ENCODE results near the gene TUBG1.
"Not testable (repeated sequence)": the region's sequence is repeated elsewhere in the genome, so short reads cannot be mapped to it uniquely, and the experiment has no call there.

TUBG1 gene

DNA sequence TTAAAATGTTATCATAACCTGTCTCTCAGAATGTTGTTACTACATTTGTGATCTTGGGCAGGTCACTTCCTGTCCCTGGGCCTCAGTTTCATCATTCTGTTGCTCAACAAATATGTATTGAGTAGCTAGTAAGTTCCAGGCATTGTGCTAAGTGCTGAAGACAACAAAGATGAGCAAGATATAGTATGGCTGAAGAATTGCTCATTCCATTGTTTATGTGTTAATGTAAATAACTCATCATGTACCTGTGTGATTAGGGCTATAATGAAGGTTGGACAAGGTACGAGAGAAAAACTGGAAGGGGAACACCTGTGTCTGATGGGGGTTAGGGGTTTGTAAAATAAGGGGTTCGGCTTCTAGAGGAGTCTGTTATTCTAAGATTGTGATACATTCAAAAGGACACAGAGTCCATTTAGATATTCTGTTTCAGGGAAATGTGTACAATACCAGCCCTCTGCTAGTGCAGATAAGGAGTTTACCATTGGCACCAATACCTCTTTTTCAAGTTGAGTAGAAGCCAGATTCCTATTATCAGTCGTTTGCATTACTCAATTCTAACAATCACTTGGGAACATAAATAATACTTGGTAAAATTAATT, 20.0 kb downstream of the TUBG1 start:
- no peak overlapping the region for H3K27ac Mint-ChIP-seq
- H3K4me1 Mint-ChIP-seq (ENCODE audit: low read depth), result no peaks in the 10 kb centered on the region
- no peaks in the 10 kb centered on the region for H3K27me3 Mint-ChIP-seq
- no peaks in the 10 kb centered on the region for H3K36me3 Mint-ChIP-seq
- H3K9me3 Mint-ChIP-seq (ENCODE audit: low read depth), result no peaks in the 10 kb centered on the region
- H3K4me3 Mint-ChIP-seq, result no peak overlapping the region

DNA sequence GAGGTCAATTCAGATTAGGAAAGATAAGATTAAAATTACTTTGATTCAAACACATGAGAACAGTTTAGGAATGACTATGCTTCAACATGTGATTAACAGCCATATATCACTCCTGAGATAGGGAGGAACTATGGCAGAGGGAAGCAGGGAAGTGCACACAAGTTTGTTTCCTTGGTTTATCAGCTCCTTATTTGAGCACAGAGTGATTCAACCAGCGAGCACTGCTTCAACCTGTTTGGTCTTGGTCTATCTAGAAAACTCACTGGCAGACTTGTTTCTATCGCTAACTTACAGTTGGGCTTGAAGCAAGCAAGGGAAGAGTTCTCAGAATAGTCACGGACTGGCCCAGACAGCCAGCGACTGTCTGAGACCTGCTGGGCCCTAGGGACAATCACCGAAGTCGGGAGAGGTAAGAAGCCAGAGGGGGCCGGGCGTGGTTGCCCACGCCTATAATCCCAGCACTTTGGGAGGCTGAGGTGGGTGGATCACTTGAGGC, 23.5 kb downstream of the TUBG1 start:
- Mint-ChIP-seq H3K36me3 (no peaks in the 10 kb centered on the region), H3K9me3 (ENCODE audit: low read depth) (no peaks in the 10 kb centered on the region), H3K27me3 (no peaks in the 10 kb centered on the region), H3K4me1 (ENCODE audit: low read depth) (no peaks in the 10 kb centered on the region), H3K27ac (no peak overlapping the region), H3K4me3 (no peak overlapping the region)

DNA sequence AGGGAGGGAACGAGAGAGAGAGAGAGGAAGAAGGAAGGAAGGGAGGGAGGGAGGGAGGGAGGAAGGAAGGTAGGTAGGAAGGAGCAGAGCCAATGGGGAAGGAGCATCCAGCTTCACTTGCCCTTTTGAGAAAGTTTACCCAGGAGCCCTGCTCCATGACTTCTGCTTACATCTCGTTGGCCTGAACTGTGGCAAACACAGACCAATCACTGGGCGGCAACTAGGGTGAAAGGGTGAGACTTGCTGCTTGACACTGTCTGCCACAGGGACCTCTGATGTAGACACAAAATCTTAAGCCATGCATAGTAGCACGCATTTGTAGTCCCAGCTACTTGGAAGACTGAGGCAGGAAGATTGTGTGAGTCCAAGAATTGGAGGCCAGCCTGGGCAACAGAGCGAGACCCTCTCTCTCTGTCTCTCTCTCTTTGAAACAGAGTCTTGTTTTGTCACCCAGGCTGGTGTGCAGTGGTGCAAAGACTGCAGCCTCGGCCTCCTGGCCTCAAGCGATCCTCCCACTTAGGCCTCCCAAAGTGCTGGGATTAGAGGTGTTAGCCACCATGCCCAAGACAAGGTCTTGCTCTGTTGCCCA, 30.1 kb downstream of the TUBG1 start:
- Mint-ChIP-seq H3K27me3 (no peaks in the 10 kb centered on the region), H3K9me3 (ENCODE audit: low read depth) (no peaks in the 10 kb centered on the region), H3K4me3 (no peak overlapping the region), H3K36me3 (no peaks in the 10 kb centered on the region), H3K27ac (no peak overlapping the region), H3K4me1 (ENCODE audit: low read depth) (no peaks in the 10 kb centered on the region)

DNA sequence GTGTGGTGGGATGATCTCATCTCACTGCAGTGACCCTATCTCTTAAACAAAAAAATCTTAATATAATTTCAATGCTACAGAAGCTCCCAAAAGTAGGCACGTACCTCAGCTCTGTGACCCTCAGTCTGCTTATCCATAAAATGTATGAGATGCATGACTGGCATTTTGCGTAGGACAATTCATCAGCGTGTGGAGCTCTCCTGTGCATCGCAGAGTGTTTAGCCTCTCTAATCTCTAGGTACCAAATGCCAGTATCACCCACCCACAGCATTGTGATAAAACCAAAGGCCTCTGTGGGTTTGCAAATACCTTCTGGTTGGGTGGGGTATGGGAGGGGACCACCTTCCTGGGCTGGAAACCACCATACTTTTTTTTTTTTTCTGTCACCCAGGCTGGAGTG, 30.6 kb downstream of the TUBG1 start:
- H3K36me3 Mint-ChIP-seq, result no peaks in the 10 kb centered on the region
- no peaks in the 10 kb centered on the region for H3K9me3 Mint-ChIP-seq (ENCODE audit: low read depth)
- no peak overlapping the region for H3K4me3 Mint-ChIP-seq
- no peaks in the 10 kb centered on the region for H3K4me1 Mint-ChIP-seq (ENCODE audit: low read depth)
- no peaks in the 10 kb centered on the region for H3K27me3 Mint-ChIP-seq
- H3K27ac Mint-ChIP-seq, result no peak overlapping the region

DNA sequence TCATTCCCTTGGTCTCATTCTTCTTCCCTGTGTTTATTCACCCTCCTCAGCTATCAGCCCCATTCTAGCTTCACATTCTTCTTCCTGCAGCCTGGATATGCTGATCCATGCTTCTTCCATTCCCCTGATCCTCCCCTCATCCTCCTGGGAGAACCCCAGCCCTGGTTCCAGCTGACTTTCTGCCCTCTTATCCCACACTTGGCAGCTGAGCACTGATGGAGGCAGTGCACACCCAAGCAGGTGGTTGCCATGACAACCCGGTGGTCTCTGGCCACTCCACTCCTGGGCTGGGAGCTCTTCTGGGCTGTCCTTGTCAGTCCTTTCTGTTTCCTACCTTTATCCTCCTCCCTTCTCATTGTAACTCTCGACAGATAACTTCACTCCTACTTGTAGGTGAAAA, 32.9 kb downstream of the TUBG1 start:
- Mint-ChIP-seq H3K27ac (no peak overlapping the region), H3K27me3 (no peaks in the 10 kb centered on the region)

DNA sequence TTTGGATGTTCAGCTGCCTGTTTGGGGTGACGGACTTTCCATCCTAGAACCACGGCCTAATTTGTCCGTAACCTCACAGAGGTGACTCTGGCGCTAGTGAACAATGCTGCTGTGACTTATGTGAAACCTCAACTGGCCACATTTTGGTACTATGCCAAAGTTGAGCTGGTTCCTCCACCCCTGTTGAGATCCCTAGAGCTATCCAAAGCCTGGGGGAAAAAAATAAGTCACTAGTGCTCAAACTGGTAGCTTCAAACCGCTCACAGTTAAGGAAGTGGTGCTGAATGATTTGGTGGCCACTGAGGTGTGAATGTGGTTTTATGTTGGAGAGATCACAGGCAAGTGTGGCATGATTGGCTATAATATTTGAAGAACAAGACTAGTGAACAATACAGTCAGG, 38.3 kb downstream of the TUBG1 start:
- Mint-ChIP-seq H3K4me1 (ENCODE audit: low read depth) (no peaks in the 10 kb centered on the region), H3K4me3 (no peak overlapping the region)

More for the DNA sequence above, 32.9 kb downstream of the TUBG1 start:
- Mint-ChIP-seq H3K36me3 (no peaks in the 10 kb centered on the region), H3K9me3 (ENCODE audit: low read depth) (no peaks in the 10 kb centered on the region), H3K4me3 (no peak overlapping the region), H3K4me1 (ENCODE audit: low read depth) (no peaks in the 10 kb centered on the region)

DNA sequence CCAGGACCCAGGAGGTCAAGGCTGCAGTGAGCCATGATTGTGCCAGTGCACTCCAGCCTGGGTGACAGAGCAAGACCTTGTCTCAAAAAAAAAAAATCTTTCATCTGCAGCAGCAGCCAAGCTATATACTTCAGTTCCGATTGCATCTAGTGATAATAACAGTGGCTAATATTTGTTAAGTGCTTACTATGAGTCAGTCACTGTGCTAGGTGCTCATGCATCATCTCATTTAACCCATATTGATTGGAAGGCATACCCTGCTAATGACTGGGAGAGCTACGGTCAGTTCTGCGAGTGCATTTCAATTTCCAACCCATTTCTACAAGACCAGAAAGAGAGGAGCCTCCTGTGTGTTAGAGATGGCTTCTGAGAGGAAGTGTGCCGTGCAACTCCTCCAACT, 41.9 kb downstream of the TUBG1 start:
- no peaks in the 10 kb centered on the region for H3K4me1 Mint-ChIP-seq (ENCODE audit: low read depth)
- H3K9me3 Mint-ChIP-seq (ENCODE audit: low read depth), result no peaks in the 10 kb centered on the region
- no peak overlapping the region for H3K4me3 Mint-ChIP-seq
- H3K36me3 Mint-ChIP-seq, result no peaks in the 10 kb centered on the region
- H3K27me3 Mint-ChIP-seq, result peaks cover 3% of the 10 kb centered on the region
- H3K27ac Mint-ChIP-seq, result no peak overlapping the region

More for the DNA sequence above, 38.3 kb downstream of the TUBG1 start:
- Mint-ChIP-seq H3K36me3 (no peaks in the 10 kb centered on the region), H3K27ac (no peak overlapping the region), H3K9me3 (ENCODE audit: low read depth) (no peaks in the 10 kb centered on the region), H3K27me3 (peaks cover 2% of the 10 kb centered on the region)

DNA sequence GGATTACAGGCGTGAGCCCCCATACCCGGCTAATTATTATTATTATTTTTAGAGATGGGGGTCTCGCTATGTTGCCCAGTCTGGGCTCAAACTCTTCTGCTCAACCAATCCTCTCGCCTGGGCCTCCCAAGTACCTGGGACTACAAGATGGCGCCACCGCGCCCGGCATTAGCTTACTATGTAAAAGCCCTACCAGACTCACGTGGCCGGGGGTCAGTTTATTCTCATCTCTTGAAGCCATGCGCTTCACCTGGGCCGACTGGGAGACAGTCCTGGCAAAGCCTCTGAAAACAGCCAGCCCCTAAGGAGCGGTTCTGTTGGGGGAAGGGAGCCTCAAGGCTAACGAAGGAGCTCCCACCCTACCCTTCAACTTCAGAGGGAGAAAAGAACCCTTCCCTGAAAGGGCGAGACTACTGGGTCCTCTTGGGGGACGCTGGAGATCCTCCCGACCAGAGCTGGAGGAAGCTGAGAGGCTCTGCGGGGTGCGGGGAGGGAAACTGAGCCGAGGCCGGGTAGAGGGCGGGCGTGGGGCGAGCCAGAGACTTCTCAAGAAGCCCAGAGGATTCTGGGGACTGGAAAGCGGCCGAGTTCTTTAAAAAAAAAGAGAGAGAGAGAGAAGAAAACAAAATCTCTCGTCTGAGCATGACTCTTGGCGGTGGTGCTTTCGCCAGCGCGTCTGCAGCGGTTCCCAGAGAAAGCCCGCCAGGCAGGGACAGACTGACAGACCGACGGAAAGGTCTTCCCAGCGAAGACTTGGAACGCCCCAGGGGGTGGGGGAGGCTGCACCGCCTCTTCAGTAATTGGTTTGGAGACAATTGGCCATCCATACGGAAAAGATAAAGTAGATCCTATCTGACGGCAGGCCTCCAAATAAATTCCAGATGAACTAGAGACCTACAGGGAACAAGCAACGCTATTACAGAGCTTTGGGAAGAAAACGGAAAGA, 44.0 kb downstream of the TUBG1 start:
- H3K4me1 Mint-ChIP-seq (ENCODE audit: low read depth), result peaks cover 6% of the 10 kb centered on the region
- H3K9me3 Mint-ChIP-seq (ENCODE audit: low read depth), result no peaks in the 10 kb centered on the region
- no peaks in the 10 kb centered on the region for H3K36me3 Mint-ChIP-seq
- peaks cover 3% of the 10 kb centered on the region for H3K27me3 Mint-ChIP-seq
- no peak overlapping the region for H3K27ac Mint-ChIP-seq
- H3K4me3 Mint-ChIP-seq, result no peak overlapping the region

DNA sequence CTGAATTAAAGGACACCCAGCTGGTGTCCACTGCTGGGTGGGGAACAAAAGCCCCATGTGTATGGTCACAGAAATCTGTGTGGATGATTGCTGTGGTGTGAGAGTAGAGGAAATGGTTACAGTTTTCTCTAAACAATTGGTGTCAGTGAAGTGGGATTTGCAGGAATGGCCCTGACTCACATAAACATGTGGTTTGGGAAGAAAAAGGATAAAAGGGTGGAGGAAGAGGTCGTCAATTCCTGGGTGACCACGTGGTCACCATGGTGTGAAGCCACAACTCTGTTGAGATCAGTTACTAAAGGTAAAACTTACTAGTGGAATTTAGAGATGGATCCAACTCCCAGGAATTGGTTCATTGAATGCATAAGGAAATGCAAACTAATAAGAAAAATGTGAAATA, 46.0 kb downstream of the TUBG1 start:
- H3K36me3 Mint-ChIP-seq, result no peaks in the 10 kb centered on the region
- peaks cover 3% of the 10 kb centered on the region for H3K27me3 Mint-ChIP-seq
- no peak overlapping the region for H3K4me3 Mint-ChIP-seq
- no peak overlapping the region for H3K27ac Mint-ChIP-seq
- H3K4me1 Mint-ChIP-seq (ENCODE audit: low read depth), result peaks cover 16% of the 10 kb centered on the region
- no peaks in the 10 kb centered on the region for H3K9me3 Mint-ChIP-seq (ENCODE audit: low read depth)

DNA sequence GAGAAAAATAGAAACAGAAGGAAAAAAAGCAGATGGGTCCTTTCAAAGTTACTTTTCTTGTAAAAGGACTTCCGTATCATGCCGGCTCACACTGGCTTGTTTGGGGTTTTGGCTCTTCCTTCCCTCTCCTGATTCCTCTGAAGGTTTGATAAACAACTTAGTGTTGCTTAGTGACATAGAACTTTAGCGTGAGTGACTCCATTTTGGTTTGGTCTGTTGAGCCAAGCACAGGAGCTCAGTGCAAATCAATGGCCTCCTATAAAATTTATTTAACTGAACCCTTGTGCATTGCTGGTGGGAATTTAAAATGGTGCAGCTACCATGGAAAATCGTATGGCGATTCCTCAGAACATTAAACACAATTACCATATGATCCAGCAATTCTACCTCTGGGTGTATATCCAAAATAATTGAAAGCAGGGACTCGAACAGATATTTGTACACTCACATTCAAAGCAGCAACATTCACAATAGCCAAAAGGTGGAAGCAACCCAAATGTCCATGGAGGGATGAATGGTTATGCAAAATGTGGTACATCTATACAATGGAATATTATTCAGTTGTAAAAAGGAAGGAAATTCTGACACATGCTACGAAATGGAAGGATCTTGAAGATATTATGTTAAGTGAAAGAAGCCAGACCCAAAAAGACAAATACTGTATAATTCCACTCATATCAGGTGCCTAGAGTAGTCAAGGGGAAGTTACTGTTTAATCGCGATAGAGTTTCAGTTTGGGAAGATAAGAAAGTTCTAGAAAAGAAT, 48.5 kb downstream of the TUBG1 start:
- Mint-ChIP-seq H3K4me1 (ENCODE audit: low read depth) (peaks cover 16% of the 10 kb centered on the region), H3K27me3 (peaks cover 1% of the 10 kb centered on the region), H3K27ac (no peak overlapping the region), H3K4me3 (peak overlapping the region; percentile 90), H3K9me3 (ENCODE audit: low read depth) (no peaks in the 10 kb centered on the region), H3K36me3 (no peaks in the 10 kb centered on the region)

DNA sequence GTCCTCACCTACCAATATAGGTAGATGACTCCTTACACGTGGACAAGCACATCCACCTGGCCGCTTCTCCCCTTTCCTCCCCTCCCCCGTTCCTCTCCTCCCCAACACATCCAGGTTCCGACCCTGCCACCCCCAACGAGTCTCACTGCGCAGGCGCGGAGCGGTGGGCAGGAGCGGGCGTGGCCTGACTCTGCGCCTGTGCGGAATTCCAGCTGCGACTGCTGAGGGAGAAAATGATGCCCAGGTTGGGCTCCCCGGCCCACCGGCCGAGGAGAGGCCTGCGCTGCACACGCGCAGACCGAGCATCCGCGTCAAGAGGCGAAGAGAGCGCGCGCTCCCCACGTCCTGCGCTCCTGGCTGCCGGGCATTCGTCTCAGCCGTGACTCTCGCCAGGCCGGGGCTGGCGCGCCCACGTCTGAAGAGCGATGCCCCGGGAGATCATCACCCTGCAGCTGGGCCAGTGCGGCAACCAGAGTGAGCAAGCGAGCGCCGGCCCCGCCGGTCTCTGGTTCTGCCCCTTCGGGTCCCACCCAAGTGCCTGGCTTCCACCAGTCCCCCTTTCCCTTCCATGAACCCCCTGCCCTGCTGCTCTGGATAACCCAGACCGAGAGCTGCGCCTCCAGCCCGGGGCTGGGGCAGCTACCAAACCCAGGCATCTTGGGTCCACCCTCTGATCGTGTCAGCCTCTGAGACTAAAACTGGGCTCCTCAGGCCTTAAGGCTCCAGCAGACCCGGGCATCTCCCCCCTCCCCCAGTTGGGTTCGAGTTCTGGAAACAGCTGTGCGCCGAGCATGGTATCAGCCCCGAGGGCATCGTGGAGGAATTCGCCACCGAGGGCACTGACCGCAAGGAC, 49.8 kb downstream of the TUBG1 start, which contains the start of gene TUBG2:
TSS of gene TUBG2 (plus strand) at position 206 of the 853 bp plus-strand sequence. CDS start at position 426, 220 bp downstream.
- peaks cover 1% of the 10 kb centered on the region for H3K27me3 Mint-ChIP-seq
- peak within 1 kb of the TSS; percentile 73 for H3K27ac Mint-ChIP-seq
- H3K36me3 Mint-ChIP-seq, result no peaks in the 10 kb centered on the region
- H3K9me3 Mint-ChIP-seq (ENCODE audit: low read depth), result no peaks in the 10 kb centered on the region
- peak within 1 kb of the TSS; percentile 90 for H3K4me3 Mint-ChIP-seq
- H3K4me1 Mint-ChIP-seq (ENCODE audit: low read depth), result peaks cover 16% of the 10 kb centered on the region

DNA sequence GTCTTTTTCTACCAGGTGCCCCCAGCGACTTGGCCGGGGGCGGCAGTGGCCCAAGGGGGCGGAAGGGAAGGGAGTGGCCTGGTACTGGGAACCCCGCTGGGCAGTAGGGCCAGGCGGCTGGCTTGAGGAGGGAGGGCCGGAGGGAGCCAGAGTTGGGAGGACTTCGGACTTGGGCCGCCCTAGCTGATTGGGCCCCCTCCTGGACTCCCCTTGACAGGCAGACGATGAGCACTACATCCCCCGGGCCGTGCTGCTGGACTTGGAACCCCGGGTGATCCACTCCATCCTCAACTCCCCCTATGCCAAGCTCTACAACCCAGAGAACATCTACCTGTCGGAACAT, 50.4 kb downstream of the TUBG1 start:
- H3K27me3 Mint-ChIP-seq; H3K36me3 Mint-ChIP-seq; H3K27ac Mint-ChIP-seq; H3K9me3 Mint-ChIP-seq (ENCODE audit: low read depth): not testable (repeated sequence)
- peaks cover 16% of the 10 kb centered on the region for H3K4me1 Mint-ChIP-seq (ENCODE audit: low read depth)
- peak overlapping the region; percentile 90 for H3K4me3 Mint-ChIP-seq

DNA sequence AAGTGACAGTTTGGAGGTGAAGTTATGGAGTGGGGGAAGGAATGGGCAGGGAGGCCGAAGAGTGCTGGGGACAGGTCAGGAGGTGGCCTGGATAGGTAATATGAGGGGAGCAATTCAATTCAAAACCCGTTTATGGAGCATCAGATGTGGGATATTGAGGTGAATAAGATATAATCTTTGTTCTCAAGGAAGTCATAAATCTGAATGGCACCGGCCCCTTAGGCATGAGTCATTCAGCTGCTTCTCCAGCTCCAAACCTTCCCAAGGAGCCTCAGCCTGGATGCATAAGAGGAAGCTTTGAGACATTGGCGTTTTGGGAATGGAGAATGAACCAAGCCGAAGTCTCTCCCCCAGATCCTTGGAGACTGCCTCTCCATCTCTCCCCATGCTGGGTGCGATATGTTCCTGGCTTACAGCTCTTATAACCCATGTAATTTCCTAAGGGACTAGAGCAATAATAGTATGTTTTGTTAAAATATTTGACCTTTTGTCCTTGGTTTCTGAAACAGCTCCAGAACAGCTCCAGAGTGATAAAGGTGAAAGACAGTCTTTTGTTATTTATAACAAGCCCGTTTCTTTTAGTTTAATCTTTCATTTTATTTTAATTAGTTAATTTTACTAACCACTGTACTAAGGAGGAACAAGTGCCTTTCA, 51.3 kb downstream of the TUBG1 start:
- no peak overlapping the region for H3K27ac Mint-ChIP-seq
- H3K36me3 Mint-ChIP-seq, result no peaks in the 10 kb centered on the region
- no peaks in the 10 kb centered on the region for H3K9me3 Mint-ChIP-seq (ENCODE audit: low read depth)
- H3K4me3 Mint-ChIP-seq, result peak overlapping the region; percentile 63
- H3K4me1 Mint-ChIP-seq (ENCODE audit: low read depth), result peaks cover 16% of the 10 kb centered on the region
- no peaks in the 10 kb centered on the region for H3K27me3 Mint-ChIP-seq

All from activated naive CD8-positive, alpha-beta T cell (primary cell).